ENCODE measurements around the gene NEDD4L.

GRCh38 chr18:58065956-58066355 is 21.9 kb downstream of the NEDD4L start:
- TF ChIP-seq EZH2 (IDR thresholded peaks at IDR 0.05; ENCODE audit: low read depth) (no peak), CTCF (conservative IDR thresholded peaks at IDR 0.05) (no peak)

Data from PC-9 (cell line).